ACHN (cell line): ENCODE results near the gene KIF21A.
A peak's percentile ranks its signal among the peaks of the same experiment; 100 is the strongest.
"Not testable (repeated sequence)": the region's sequence is repeated elsewhere in the genome, so short reads cannot be mapped to it uniquely, and the experiment has no call there.

Experiments
- DNase-seq: peaks from one replicate; pipeline ENCODE4 v3.0.0-alpha.2; 2015
- in situ Hi-C: cut with HindIII; loops from 2 replicates; pipeline ENCODE4 v1.10.0; 2017; ENCODE audit warnings: low sequenced_read_pairs, low pct_ligation_motif_present, low pct_unique_long_range_greater_than_20kb

The KIF21A gene

DNA sequence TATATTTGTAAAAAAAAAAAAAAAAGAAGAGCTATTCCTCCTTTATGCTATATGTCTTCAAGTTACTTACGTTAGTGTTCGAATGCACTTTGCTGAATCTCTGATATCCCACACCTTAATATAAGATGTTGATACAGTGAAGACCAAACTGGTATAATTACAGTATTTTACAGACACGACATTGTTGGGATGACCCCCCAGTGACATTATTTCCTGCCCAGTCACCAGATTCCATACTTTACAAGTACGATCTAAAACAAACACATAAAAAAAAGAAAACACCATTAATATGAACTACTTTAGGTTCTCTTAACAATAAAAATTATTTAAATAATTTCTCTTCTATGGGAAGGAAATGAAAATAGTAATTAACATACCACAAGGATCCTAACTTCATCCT lies 133.4 kb downstream of the KIF21A start:
- in situ Hi-C loops: no loop called here
- DNase-seq: no peak

DNA sequence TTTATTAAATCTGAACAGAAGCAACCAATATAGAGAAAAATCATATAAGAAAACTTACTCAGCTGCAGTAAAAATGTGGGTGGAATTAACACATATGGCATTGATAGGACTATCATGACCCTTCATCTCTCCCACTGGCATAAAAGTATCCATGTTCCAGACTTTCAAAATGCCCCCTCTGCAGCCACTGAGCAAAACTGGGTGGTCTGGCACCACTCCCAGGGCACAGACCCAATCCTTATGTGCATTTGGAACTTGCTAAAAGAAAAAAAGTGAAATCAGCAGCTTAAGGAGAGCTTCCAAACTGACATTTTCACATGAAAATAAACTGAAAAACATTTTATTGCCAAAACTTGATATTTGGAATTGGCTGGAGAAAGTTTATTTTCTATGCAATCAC lies 141.5 kb downstream of the KIF21A start:
- in situ Hi-C loops: no loop called here
- DNase-seq: no peak

GRCh38 chr12:39300799-39301198 lies 142.1 kb downstream of the KIF21A start:
- DNase-seq: no peak
- in situ Hi-C loops: no loop called here

DNA sequence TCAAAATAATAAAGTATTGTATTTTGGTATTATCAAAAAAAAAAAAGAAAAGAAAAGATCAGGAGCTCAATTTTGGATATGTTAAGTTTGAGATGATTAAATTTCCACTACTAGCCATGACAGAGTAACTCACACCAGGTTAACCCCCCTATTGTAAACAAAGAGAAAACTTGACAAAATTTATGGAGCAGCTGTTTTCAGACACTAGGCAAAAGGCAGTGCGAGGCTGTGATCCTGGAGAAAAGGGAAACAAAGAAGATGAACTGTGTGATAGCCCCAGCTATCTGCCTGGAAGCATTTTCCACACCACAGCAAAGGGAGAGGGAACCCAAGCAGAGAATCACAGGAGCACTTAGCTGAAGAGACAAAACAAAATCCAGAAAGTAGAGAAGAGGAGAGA lies 145.0 kb downstream of the KIF21A start:
- no peak for DNase-seq
- in situ Hi-C loops: no loop called here

DNA sequence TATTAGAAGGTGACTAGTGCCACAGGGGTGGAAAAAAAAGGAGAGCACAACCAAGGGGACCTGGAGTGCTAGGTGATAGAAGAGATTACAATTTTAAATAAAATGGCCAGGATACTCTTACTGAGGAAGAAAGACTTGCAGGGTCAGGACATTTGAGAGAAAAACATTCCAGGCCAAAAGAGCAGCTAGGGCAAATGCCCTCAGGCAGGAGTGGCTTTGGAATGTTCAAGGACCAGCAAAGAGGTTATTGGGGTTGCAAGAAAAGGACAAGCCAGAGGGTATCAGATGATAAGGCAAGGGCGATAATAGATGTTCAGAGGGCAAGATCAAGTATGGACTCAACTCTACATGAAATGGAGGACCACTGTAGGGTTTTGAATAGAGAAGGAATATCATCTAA lies 146.4 kb downstream of the KIF21A start:
- no peak for DNase-seq
- in situ Hi-C loops: no loop called here

- DNase-seq, in situ Hi-C loops: not testable (repeated sequence)
Observed at GRCh38 chr12:39295593-39295992, 147.3 kb downstream of the KIF21A start.

- in situ Hi-C loops: no loop called here
- no peak for DNase-seq
Observed at GRCh38 chr12:39294715-39295114, 148.2 kb downstream of the KIF21A start.

- in situ Hi-C loops: no loop called here
- no peak for DNase-seq
Observed at GRCh38 chr12:39292125-39292630, 150.7 kb downstream of the KIF21A start.

- in situ Hi-C loops: no loop called here
- DNase-seq: no peak
Observed at GRCh38 chr12:39287817-39288216, 155.1 kb downstream of the KIF21A start.

- DNase-seq: no peak
- in situ Hi-C loops: no loop called here
Observed at GRCh38 chr12:39287409-39287808, 155.5 kb downstream of the KIF21A start.

DNA sequence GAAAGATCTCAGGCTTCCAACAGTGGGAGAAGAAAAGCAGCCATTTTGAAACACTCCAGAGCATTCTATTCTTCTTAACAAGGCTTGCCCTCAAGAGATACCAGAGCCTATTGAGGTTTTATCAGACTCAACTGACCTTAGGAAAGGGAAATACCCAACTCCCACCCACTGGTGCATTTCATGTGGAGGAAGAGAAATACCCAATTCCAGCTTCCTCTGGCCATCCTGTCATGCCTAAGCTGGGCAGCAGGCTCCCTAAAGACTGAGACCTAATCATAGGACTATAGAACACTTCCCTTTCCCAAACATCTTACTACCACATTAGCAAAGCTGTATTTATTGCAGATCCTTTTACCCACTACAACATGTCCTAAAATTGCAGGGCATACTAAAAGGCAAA lies 164.5 kb downstream of the KIF21A start:
- in situ Hi-C loops: no loop called here

GRCh38 chr12:39277416-39277815 lies 165.5 kb downstream of the KIF21A start:
- in situ Hi-C loops: no loop called here
- DNase-seq: no peak

More for the DNA sequence above, 164.5 kb downstream of the KIF21A start:
- no peak for DNase-seq

DNA sequence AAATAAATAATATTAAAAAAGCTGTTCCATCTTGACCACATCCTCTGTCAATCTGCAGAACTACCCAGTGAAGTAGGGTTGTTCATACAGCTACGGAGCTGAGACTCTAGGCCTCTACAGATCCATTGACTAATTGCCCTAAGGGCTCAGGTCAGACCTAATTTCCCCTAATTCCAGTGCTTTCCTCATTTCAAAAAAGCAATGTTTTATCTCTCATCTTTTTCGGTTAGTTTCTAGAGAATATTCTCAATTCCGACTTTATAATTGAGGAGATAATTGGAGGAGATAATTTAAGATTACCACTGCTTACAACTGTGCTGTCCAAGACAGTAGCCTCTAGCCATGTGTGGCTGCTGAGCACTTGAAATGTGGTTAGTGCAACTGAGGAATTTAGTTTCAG lies 167.1 kb downstream of the KIF21A start:
- DNase-seq: no peak

DNA sequence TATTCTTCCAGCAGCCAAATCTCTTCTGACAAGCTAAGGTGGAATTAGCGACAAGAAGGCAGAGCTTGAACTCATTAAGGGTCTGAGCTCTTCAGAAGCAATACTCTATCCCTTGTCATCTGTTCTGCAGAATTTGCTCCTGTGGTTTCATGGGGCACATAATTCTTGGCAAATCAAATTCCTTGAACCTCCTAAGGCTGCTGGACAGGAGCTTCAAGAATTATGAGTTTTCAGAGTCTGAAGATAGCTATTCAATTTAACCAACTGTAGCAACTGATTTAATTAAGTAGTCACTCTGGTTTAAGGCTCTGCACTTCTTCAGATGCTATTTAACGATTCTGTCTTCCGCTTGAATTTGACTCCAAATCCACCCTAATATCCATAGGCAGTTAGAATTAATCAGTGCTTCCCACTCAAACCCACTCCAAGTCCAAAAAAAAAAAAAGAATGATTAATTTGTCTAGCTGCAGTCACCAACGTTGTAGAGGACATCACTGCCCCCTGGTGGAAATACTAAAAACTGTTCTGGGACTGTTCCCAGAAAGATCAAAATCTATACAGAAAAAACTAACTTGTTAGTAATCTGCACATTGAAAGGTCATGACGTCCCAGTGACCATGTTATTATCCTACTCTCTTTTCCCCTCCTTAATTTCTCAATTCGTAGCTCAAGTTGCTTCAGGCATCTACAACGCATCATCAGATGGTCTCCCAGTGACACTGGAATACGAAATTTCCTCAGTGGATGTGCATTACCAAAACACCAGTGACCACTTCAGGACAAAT lies 169.9 kb downstream of the KIF21A start:
- DNase-seq: peak; percentile 68
- in situ Hi-C loops: no loop called here

More for the DNA sequence above, 167.1 kb downstream of the KIF21A start:
- in situ Hi-C loops: no loop called here

DNA sequence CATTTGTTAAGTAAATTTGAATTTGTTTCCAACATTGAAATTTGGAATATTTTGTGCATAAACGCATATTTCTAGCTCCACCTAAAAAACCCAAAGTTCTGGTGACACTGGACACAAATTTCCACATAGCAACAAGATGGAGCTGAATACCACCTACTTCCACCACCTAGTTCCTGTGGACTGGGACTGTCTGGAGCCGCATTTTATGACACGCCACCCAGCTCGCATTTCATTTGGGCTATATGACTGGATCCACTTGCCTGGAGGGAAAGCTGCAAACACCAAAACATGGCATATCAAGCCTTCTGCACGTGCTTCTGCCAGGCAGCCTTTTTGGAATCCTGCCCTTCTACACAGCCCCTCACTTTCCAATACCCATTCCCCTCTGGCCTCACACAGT lies 173.4 kb downstream of the KIF21A start:
- DNase-seq: no peak
- in situ Hi-C loops: no loop called here

- in situ Hi-C loops: no loop called here
- no peak for DNase-seq
Observed at GRCh38 chr12:39267886-39268285, 175.0 kb downstream of the KIF21A start.

DNA sequence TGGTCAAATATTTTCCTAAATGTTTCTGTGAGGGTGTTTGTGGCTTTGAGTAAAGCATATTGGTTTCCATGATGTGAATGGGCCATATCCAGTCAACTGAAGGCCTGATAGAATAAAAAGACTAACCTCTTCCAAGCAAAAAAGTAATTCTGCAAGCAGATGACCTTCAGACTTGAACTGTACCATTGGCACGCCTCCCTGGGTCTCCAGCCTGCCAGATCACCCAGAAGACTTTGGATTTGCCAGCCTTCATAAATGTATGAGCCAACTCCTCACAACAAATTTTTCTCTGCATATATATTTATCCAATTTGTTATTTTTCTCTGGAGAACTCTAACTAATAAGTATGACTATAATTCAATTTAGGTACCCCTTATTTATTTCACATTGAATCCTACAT lies 190.3 kb downstream of the KIF21A start:
- in situ Hi-C loops: no loop called here
- DNase-seq: no peak
